ENCODE measurements around the gene TARS3.
"Not testable (repeated sequence)": the region's sequence is repeated elsewhere in the genome, so short reads cannot be mapped to it uniquely, and the experiment has no call there.

The TARS3 gene

GRCh38 chr15:101723874-101724674, at the start of gene TARS3:
Gene TARS3, minus strand, starts transcription at chr15:101724473. Its CDS starts 86 bp downstream, at chr15:101724387.
- DNase-seq = peak; percentile 47 to 98 (median 90)

- DNase-seq = no peak
Observed at GRCh38 chr15:101773496-101774100, 49.3 kb upstream of the TARS3 start.

GRCh38 chr15:101772921-101773320, 48.6 kb upstream of the TARS3 start:
- no peak for DNase-seq

GRCh38 chr15:101767083-101767640, 42.9 kb upstream of the TARS3 start:
- DNase-seq = not testable (repeated sequence)

- DNase-seq = no peak
Observed at GRCh38 chr15:101765772-101766456, 41.6 kb upstream of the TARS3 start.

- not testable (repeated sequence) for DNase-seq
Observed at GRCh38 chr15:101765340-101765671, 41.0 kb upstream of the TARS3 start.

- DNase-seq = not testable (repeated sequence)
Observed at GRCh38 chr15:101764669-101765339, 40.5 kb upstream of the TARS3 start.

GRCh38 chr15:101746716-101747082, 22.4 kb upstream of the TARS3 start:
- DNase-seq = not testable (repeated sequence)

GRCh38 chr15:101734837-101735236, 10.6 kb upstream of the TARS3 start:
- DNase-seq = not testable (repeated sequence)

- DNase-seq = no peak
Observed at GRCh38 chr15:101733545-101733944, 9.3 kb upstream of the TARS3 start.

GRCh38 chr15:101732772-101733171, 8.5 kb upstream of the TARS3 start:
- no peak for DNase-seq

- DNase-seq = no peak
Observed at GRCh38 chr15:101731746-101732145, 7.5 kb upstream of the TARS3 start.

GRCh38 chr15:101727186-101727585, 2.9 kb upstream of the TARS3 start:
- DNase-seq = no peak

GRCh38 chr15:101725073-101725472, 800 bp upstream of the TARS3 start:
- DNase-seq = no peak

- no peak for DNase-seq
Observed at GRCh38 chr15:101724675-101725005, 367 bp upstream of the TARS3 start.

- DNase-seq = peak in 1 of 56 donors; percentile 12
Observed at GRCh38 chr15:101723171-101723873, 951 bp downstream of the TARS3 start.

GRCh38 chr15:101718896-101719295, 5.4 kb downstream of the TARS3 start:
- no peak for DNase-seq

- DNase-seq = no peak
Observed at GRCh38 chr15:101712078-101712477, 12.2 kb downstream of the TARS3 start.

GRCh38 chr15:101710806-101711205, 13.5 kb downstream of the TARS3 start:
- no peak for DNase-seq

- peak in 8 of 56 donors; percentile 6 to 68 (median 26) for DNase-seq
Observed at GRCh38 chr15:101709466-101709865, 14.8 kb downstream of the TARS3 start.

- no peak for DNase-seq
Observed at GRCh38 chr15:101707983-101708382, 16.3 kb downstream of the TARS3 start.
